Stimulated activated CD8-positive, alpha-beta memory T cell treated with anti-CD3 and anti-CD28 coated beads, Interleukin-4, amount 100 ng/mL, for 24 hours (primary cell): ENCODE results near the gene KLKB1.
"Not testable (repeated sequence)": the region's sequence is repeated elsewhere in the genome, so short reads cannot be mapped to it uniquely, and the experiment has no call there.

Source experiments
- DNase-seq: peaks from one replicate; pipeline ENCODE4 v3.0.0-alpha.2; 2020; ENCODE audit warnings: low read depth

KLKB1 gene

DNA sequence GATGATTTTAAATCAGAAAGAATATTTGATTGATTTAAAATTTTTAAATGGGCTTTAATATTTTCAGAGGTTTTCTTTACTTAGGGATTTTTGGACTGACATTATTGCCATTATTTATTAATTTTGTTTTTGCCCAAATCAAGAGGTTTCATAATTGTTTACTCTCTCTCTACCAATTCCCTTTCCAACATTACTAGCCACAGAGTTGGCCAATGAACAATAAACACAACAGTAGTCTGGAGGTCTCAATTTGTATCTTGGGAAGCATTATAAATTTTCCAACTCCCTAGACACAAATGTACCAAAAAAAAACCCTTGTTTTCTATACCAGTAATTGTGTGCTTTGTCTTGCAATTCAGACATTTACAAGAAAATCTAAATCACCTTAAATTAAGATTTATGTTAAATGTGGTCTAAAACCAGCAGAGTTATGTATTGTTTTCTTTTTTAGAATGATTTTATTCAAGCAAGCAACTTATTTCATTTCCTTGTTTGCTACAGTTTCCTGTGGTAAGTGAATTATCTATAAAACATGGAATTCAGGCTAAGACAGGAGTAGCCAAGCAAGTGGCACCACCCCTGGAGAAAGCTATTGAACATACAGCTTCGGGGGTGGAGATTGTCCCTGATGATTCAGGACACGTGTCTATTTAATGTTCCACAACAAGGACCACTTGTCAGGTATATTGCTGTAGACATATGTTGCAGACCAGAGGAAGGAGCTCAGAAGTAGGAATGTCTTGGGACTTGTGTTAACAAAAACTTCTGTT is 622 bp downstream of the KLKB1 start:
- DNase-seq: no peak

DNA sequence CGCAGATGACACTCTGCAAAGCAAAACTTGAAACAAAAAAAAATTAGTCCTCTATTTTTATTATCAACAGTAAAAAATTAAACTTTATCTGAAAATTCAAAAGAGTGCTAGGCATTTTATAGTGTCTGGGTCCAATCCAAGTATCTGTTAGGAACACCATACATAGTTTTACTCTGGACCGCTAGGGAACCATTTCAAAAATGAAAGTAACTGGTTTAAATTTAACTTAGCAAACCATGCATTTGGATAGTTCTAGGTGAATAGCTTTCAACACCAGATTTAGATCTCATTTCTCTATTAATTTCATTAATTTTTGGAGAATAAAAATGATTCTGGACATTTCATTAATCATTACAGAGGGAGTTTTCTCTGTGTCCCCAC is 1.2 kb downstream of the KLKB1 start:
- DNase-seq: no peak

DNA sequence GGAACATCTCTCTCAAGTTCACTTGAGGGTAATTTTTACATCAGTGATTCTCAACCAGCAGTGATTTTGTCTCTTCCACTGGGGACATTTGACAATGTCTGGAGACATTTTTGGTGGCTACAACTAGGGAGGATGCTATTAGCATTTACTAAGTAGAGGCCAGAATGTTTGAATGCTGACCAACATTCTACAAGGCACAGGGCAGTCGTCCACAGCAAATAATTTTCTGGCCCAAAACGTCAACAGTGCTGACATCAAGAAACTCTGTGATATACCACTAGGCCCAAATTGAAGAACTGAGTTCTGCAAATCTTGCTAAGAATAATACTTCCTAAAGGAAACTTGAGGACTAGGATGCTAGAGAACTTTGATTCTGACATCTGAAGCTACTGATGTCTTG is 7.1 kb downstream of the KLKB1 start:
- no peak for DNase-seq

DNA sequence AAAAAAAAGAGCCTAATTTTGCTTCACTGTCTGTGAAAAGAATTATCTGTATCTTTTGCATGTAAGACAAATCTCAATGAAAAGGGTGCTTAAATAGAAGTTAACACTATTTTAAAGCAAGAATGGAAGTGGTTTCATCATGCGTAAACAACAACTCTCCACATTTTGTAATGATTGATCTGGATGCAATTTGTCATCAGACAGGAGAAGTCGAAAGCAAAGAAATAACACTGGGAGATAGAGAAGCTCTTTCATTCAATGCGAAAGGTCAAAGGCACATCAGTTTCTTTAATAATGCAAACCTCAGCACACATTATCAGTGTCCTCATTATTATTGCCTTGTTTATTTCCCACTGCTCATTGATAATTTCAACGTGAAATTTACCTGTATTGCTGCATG is 8.8 kb downstream of the KLKB1 start:
- no peak for DNase-seq

DNA sequence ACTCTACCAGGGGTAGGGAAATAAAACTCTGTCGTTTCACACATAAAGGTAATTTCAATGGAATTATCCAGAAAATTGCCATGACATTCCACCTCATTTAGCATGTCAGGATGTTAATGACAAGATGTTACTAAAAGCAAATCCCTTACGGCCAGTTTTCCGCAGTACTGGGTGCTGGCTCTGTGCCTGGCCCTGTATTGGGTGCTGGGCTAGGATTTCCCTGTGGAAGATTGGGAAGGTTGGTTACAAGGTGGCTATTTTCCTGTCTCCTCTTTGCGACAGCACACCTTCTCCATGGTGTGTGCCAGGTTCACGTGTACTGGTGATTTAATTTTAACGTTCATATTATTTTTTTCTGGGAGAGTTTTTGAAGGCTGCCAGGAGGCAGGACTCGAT is 13.1 kb downstream of the KLKB1 start:
- no peak for DNase-seq

DNA sequence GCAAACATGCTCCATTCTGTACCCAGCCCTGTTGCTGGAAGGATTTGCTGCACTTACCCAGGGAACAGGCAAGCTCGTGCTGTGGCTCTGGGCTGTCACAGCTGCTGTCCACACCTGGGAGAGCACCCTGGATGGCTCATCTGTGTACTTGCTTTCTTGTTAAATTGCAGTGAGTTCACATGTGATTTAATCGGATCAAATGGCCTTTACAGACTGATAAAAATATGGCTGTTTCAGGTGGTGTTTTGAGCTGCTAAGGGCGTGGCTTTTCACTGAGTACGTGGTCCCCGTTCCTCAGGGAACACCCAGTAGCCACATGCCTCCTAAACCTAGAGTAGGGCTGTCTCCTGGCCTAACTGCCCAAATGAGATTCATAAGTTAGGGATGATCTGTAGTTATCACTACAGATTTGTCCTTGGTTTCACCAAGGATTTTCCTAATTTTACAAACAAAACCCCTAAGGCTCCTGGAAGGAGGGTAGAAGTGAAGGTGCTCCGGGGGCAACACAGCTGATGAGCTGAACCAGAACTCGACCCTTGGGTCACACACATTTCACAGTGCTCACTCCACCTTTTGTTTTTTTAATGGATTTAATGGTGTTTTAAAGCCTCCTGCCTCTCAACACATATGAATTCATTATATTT is 13.7 kb downstream of the KLKB1 start:
- no peak for DNase-seq

DNA sequence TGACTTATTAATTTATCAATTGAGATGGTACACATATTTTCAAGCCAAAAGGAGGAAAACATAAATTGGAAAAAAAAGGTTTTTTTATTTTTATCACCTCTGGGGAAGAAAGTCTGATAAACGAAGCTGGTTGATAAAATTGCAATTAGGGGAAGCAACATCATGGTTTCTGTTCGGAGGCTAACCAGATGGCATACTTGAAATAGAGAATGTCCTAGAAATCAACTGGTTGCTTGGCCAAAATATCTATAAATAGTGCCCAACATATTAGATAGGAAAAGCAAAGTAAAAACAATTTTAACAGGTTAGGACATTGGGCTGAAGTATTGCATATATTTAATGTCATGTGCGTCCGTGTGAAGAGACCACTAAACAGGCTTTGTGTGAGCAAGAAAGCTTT is 14.3 kb downstream of the KLKB1 start:
- DNase-seq: no peak

DNA sequence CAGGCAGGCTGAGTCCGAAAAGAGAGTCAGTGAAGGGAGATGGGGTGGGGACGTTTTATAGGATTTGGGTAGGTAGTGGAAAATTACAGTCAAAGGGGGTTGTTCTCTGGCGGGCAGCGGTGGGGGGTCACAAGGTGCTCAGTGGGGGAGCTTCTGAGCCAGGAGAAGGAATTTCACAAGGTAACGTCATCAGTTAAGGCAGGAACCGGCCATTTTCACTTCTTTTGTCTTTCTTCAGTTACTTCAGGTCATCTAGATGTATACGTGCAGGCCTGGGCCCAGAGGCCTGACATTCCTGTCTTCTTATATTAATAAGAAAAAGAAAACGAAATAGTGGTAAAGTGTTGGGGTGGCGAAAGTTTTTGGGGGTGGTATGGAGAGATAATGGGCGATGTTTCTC is 14.7 kb downstream of the KLKB1 start:
- not testable (repeated sequence) for DNase-seq

DNA sequence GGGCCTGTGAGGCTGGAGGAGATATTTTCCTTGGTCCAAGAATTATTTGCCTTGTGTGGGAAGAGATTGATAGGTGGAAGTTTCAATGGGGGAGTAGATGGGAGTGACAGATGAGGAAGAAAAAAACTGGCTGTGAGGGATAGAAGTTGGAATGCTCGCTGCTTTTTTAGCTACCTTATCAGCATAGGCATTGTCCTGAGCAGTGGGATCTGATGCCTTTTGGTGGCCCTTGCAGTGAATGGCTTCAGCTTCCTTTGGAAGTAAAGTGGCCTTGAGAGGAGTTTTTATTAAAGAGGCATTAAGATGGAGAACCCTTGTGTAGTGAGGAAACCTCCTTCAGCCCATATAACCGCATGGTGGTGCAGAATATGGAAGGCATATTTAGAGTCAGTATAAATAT is 16.0 kb downstream of the KLKB1 start:
- DNase-seq: no peak

DNA sequence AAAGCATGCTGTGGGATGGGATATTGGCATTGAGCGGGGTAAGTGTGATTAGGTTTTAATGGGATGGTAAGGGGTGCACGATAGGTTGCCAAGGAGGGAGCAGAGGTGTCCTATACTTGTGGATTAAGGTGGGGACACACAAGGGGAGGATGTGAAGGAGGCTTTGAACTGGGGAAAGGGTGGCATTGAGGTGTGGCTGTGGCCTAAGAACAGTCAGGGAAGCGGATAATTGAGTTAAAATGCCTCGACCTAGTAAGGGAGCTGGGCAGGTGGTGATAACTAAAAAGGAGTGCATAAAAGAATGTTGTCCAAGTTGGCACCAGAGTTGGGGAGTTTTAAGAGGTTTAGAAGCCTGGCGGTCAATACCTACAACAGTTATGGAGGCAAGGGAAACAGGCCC is 17.5 kb downstream of the KLKB1 start:
- no peak for DNase-seq

DNA sequence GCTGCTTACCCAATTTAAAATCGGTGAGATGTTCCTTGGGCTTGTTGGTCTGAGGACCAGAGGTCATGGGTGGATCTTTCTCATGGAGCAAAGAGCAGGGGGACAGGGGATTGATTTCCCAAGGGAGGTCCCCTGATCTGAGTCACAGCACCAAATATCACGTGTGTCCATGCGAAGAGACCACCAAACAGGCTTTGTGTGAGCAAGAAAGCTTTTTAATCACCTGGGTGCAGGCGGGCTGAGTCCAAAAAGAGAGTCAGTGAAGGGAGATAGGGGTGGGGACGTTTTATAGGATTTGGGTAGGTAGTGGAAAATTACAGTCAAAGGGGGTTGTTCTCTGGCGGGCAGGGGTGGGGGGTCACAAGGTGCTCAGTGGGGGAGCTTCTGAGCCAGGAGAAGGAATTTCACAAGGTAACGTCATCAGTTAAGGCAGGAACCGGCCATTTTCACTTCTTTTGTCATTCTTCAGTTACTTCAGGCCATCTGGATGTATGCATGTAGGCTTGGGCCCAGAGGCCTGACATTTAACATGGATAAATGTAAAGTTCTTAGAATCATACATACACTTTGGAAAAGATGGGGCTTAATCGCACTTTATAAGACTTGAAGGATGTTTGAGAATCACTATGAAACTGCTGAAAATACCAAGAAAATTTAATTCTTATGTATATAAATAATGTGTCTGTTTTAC is 19.9 kb downstream of the KLKB1 start:
- not testable (repeated sequence) for DNase-seq

DNA sequence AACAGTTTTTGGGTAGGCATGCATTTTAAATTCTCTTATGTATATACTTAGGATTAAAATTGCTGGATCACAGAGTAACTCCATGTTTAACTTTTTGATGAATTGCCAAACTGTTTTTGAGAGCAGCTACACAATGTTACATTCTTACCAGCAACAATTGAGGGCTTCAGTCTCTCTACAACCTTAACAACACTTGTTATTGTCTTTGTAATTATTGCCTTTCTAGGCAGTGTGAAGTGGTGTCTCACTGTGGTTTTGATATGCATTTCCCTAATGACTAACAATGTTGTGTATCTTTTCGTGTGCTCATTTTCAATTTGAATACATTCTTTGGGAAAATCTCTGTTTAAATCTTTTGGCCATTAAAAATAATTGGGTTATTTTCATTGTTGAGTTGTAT is 21.3 kb downstream of the KLKB1 start:
- no peak for DNase-seq

DNA sequence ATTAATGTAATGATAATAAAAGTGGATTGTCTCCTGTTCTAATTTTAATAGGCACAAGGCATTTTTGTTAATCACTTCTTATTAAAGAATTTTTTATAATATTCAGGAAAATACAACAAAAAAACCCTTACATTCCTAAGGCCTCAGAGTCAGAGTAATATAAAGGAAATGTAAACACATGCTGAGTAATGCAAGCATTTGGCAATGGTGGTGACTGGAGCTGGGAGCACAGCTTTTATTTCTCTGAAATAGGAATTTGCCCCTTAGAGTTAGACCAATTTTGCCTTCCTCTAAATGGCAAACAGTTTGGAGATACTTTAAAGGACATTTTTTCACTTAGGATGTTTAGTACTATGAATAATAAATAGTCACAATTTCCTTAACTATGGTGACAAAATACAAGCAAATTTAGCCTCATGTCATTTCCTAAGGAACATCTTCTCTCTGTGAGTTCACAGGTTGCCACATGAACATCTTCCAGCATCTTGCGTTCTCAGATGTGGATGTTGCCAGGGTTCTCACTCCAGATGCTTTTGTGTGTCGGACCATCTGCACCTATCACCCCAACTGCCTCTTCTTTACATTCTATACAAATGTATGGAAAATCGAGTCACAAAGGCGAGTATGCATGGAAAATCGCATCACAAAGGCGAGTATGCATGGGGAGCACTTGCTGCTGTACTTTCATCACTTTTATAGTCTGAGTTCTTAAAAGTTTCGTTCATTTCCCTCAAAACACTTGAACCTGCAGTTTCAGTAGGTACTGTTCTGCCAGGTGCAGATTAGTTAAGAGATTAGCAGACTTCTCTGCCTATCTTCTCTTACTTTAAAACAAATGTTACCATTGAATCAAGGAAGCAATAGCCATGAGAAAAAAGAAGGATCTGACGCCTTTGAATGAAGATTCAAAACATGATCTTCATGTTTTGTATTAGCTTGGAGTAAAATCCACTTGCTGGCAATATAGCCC is 22.8 kb downstream of the KLKB1 start:
- no peak for DNase-seq

DNA sequence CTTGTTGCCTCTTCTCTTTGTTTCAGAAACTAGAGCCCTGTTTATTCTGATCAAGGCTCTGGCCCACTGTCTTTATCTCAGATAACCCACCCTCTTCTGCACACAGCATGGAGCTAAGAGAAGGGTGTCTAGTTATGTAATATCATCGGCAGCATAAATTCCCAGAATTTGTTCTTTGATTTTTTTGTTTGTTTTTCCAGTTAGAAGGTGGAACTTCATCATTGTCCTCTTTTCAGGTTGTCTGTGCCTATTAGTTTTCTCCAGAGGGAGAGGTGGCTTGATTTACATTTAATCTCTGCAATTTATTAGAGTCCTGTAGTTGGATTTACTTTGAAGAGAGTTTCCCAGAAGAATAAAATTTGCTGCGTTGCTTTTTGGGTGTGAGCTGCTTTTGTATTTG is 23.5 kb downstream of the KLKB1 start:
- DNase-seq: no peak

DNA sequence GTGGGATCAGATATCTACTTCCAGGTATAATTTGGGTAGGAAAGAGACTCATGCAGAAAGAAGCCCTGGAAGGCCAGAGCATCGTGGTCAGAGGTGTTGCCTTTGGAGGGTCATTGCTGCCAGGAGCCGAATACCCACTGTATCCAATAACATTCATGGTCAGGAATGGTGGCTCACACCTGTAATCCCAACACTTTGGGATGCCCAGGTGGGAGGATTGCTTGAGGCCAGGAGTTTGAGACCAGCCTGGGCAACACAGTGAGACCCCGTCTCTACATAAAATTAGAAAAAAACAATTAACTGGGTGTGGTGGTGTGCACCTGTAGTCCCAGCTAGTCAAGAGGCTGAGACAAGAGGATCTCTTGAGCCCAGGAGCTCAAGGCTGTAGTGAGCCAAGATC is 27.8 kb downstream of the KLKB1 start:
- DNase-seq: no peak

DNA sequence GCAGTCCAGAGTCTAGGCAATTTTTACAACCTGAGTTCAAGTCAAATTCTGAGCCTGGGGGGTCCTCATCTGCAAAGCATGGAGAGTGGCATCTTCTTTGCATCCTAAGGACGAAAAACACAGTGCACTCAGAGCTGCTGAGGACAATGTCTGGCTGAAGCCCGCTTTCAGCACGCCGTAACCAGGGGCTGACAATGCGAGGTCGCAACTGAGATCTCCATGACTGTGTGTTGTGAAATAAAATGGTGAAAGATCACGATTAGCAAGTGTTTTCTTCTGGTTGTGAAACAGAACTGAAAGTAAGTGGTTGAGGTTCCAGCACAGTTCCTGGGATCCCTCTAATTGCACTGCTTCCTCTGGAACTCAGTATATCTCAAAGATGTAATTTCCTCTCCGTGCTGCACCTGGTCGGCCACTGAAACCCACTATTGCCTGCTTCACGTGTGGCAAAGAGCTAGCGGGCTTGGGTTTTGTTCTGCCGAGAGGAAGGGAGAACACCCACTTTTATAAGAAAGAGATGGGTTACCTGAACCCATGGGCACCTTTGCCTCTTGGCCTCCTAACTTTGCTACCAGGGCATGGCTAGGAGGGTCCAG is 31.0 kb downstream of the KLKB1 start:
- DNase-seq: no peak

DNA sequence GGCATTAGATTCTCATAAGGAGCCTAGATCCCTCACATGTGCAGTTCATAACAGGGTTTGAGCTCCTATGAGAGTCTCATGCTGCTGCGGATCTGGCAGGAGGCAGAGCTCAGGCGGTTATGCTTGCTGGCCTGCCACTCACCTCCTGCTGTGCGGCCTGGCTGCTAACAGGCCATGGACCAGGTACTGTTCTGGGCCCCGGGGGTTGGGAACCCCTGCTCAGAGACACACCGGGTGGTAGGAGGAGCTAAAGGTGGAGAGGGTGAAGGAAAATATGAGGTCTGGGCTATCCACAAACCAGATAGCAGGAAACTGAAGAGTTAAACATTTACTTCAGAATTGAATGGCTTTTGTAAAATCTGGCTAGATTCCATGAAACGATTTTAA is 32.8 kb downstream of the KLKB1 start:
- DNase-seq: no peak

DNA sequence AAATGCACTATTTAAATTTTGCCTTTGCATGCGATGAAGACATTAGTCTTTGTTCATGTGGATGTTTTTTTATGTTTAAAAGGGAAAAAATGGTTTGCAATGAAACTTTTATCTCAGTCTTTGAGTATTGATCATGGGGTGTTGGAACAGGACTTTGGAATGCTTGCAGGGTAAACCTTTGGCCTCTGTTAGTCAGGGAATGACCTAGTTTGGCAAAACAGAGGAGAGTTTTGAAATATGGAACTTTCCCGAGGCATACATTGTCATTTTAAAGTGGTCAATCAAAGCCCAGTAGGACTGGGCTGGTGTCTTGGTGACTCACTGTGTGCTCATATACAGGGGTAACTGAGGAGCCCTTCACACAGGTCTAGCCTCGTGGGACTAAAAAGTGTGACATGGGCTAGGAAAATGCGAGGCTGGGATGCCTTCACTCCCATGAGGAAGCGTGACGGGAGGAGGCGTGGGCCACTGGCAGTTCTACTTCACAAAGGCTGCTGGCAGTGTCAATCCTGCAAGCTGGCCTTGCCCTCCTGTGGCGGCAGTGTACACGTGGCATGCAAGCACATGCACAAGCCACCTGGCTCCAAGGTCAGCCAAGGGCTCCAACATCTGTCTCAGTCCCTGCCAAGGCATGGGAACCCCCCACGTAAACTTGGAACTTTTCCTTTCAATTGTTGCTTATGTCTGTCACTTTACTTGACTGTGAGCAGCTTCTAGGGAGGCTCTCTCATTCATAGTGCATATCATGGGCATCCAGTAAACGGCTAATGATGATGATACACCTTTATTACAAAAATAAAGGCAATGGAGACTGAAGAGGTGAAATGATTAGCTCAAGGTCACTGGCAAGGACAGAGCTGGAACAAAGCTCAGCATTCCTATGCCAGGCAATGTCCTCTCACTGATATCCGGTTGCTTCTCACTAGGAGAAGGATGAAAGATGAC is 33.5 kb downstream of the KLKB1 start:
- DNase-seq: no peak

DNA sequence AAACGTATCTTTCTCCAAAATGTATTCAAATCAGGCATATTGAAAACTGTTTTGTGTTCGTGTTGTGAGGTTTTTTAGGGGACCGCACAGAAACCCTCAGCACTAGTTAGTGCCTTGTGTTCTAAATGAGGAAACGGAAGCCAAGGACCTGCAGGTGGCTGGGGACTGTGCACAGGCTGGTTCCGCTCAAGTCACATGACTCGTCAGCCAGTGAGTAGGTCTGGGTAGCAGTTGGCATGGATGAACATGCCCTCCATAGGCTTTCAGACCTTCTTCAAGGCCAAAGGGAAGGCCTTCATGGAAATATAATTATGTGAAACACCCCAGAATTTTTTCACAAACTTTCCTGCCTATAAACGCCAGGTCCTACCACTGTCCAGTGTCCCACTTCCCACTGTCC is 37.4 kb downstream of the KLKB1 start:
- DNase-seq: no peak

DNA sequence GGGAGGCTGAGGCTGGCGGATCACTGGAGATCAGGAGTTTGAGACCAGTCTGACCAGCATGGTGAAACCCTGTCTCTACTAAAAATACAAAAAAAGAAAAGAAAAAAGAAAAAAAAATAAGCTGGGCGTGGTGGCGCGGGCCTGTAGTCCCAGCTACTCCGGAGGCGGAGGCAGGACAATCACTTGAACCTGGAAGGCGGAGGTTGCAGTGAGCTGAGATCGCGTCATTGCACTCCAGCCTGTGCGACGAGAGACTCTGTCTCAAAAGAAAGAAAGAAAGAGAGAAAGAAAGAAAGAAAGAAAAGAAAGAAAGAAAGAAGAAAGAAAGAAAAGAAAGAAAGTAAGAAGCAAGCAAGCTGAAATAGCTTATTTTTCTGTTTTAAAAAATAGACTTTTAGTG is 37.9 kb downstream of the KLKB1 start:
- not testable (repeated sequence) for DNase-seq
